ENCODE measurements around the gene COL25A1.

GRCh38 chr4:108917255-108917654, 385.2 kb downstream of the COL25A1 start:
- TF ChIP-seq CTCF (IDR thresholded peaks at IDR 0.05; ENCODE audit: low read depth, low read length, missing input control), result no peak
- TF ChIP-seq HNF4G (IDR thresholded peaks at IDR 0.05), result no peak
- no peak for TF ChIP-seq EGR1 (IDR thresholded peaks at IDR 0.05; ENCODE audit: low read depth in 2 of 2)
- no peak for TF ChIP-seq YY1 (IDR thresholded peaks at IDR 0.05)
- no peak for TF ChIP-seq REST (IDR thresholded peaks at IDR 0.05)
- TF ChIP-seq MAX (IDR thresholded peaks at IDR 0.05), result no peak
- TF ChIP-seq SP1 (IDR thresholded peaks at IDR 0.05), result no peak
- TF ChIP-seq ATF3 (IDR thresholded peaks at IDR 0.05), result no peak
- no peak for TF ChIP-seq FOXA1 (IDR thresholded peaks at IDR 0.05)
- no peak for TF ChIP-seq RAD21 (IDR thresholded peaks at IDR 0.05)
